Measurements from ENCODE around the gene HIRA. TPM values are rescaled to one million over a fixed set of nuclear protein-coding genes. Genes with fewer than 3 reads are reported as not detected.

HIRA gene
- total RNA-seq, 1 donor from 2014 or later = 38.2 TPM

- H3K36me3 Mint-ChIP-seq = peaks cover 38% of the 10 kb centered on the region
- TF ChIP-seq CTCF (IDR thresholded peaks at IDR 0.05; ENCODE audit: unreplicated experiment) = no peak
Observed at GRCh38 chr22:19472233-19472632, 40.7 kb upstream of the HIRA start.

GRCh38 chr22:19471572-19471971 is 40.0 kb upstream of the HIRA start:
- no peaks in the 10 kb centered on the region for H3K4me1 Mint-ChIP-seq
- H3K36me3 Mint-ChIP-seq = peaks cover 40% of the 10 kb centered on the region
- no peaks in the 10 kb centered on the region for H3K9me3 Mint-ChIP-seq
- H3K27ac Mint-ChIP-seq = no peak overlapping the region
- no peak overlapping the region for H3K4me3 Mint-ChIP-seq
- H3K27me3 Mint-ChIP-seq (ENCODE audit: low read depth) = no peaks in the 10 kb centered on the region
- DNase-seq (ENCODE audit: low spot score in 2 of 2, unreplicated experiment in 2 of 2) = no peak
- TF ChIP-seq CTCF (IDR thresholded peaks at IDR 0.05; ENCODE audit: unreplicated experiment) = no peak

More at GRCh38 chr22:19472233-19472632, 40.7 kb upstream of the HIRA start:
- no peak for DNase-seq (ENCODE audit: low spot score in 2 of 2, unreplicated experiment in 2 of 2)
- Mint-ChIP-seq H3K27ac (no peak overlapping the region), H3K9me3 (no peaks in the 10 kb centered on the region), H3K4me1 (peaks cover 2% of the 10 kb centered on the region), H3K4me3 (no peak overlapping the region), H3K27me3 (ENCODE audit: low read depth) (no peaks in the 10 kb centered on the region)

GRCh38 chr22:19470010-19470409 is 38.5 kb upstream of the HIRA start:
- no peak overlapping the region for H3K27ac Mint-ChIP-seq
- H3K4me3 Mint-ChIP-seq = no peak overlapping the region
- no peak for DNase-seq (ENCODE audit: low spot score in 2 of 2, unreplicated experiment in 2 of 2)
- H3K36me3 Mint-ChIP-seq = peaks cover 46% of the 10 kb centered on the region
- TF ChIP-seq CTCF (IDR thresholded peaks at IDR 0.05; ENCODE audit: unreplicated experiment) = no peak
- H3K27me3 Mint-ChIP-seq (ENCODE audit: low read depth) = no peaks in the 10 kb centered on the region
- H3K4me1 Mint-ChIP-seq = no peaks in the 10 kb centered on the region
- no peaks in the 10 kb centered on the region for H3K9me3 Mint-ChIP-seq

GRCh38 chr22:19469421-19469820 is 37.9 kb upstream of the HIRA start:
- no peak overlapping the region for H3K27ac Mint-ChIP-seq
- no peaks in the 10 kb centered on the region for H3K27me3 Mint-ChIP-seq (ENCODE audit: low read depth)
- peaks cover 48% of the 10 kb centered on the region for H3K36me3 Mint-ChIP-seq
- H3K4me1 Mint-ChIP-seq = no peaks in the 10 kb centered on the region
- TF ChIP-seq CTCF (IDR thresholded peaks at IDR 0.05; ENCODE audit: unreplicated experiment) = no peak
- H3K9me3 Mint-ChIP-seq = no peaks in the 10 kb centered on the region
- no peak for DNase-seq (ENCODE audit: low spot score in 2 of 2, unreplicated experiment in 2 of 2)
- H3K4me3 Mint-ChIP-seq = no peak overlapping the region

- H3K4me3 Mint-ChIP-seq = no peak overlapping the region
- TF ChIP-seq CTCF (IDR thresholded peaks at IDR 0.05; ENCODE audit: unreplicated experiment) = no peak
- H3K36me3 Mint-ChIP-seq = peaks cover 44% of the 10 kb centered on the region
- no peaks in the 10 kb centered on the region for H3K9me3 Mint-ChIP-seq
- no peaks in the 10 kb centered on the region for H3K27me3 Mint-ChIP-seq (ENCODE audit: low read depth)
- H3K4me1 Mint-ChIP-seq = peaks cover 10% of the 10 kb centered on the region
- no peak for DNase-seq (ENCODE audit: low spot score in 2 of 2, unreplicated experiment in 2 of 2)
- H3K27ac Mint-ChIP-seq = no peak overlapping the region
Observed at GRCh38 chr22:19467912-19468311, 36.4 kb upstream of the HIRA start.
